T1000 (cell line): ENCODE data around the gene KLF6.

Experiments
- DNase-seq: peaks from one replicate; lab custom pipeline; 2025; ENCODE audit warnings: mixed read lengths; lab: John Stamatoyannopoulos, UW

The KLF6 gene

GRCh38 chr10:3784510-3785250 is at the start of gene KLF6:
TSS of gene KLF6 (minus strand) at chr10:3785209. CDS start at chr10:3785014, 195 bp downstream.
- no peak for DNase-seq

GRCh38 chr10:3834404-3834803 is 49.4 kb upstream of the KLF6 start:
- DNase-seq, result no peak

GRCh38 chr10:3833046-3833445 is 48.0 kb upstream of the KLF6 start:
- no peak for DNase-seq

- no peak for DNase-seq
Measured at GRCh38 chr10:3832022-3832786, 47.2 kb upstream of the KLF6 start.

- no peak for DNase-seq
Measured at GRCh38 chr10:3831608-3832007, 46.6 kb upstream of the KLF6 start.

GRCh38 chr10:3830946-3831345 is 45.9 kb upstream of the KLF6 start:
- no peak for DNase-seq

GRCh38 chr10:3829156-3830050 is 44.4 kb upstream of the KLF6 start:
- DNase-seq, result no peak

GRCh38 chr10:3828404-3829155 is 43.6 kb upstream of the KLF6 start:
- no peak for DNase-seq

- DNase-seq, result no peak
Measured at GRCh38 chr10:3827768-3828403, 42.9 kb upstream of the KLF6 start.

GRCh38 chr10:3827266-3827665 is 42.3 kb upstream of the KLF6 start:
- DNase-seq, result no peak

GRCh38 chr10:3825862-3826351 is 40.9 kb upstream of the KLF6 start:
- no peak for DNase-seq

- DNase-seq, result peak; percentile 38
Measured at GRCh38 chr10:3825244-3825643, 40.2 kb upstream of the KLF6 start.

GRCh38 chr10:3822541-3823330 is 37.7 kb upstream of the KLF6 start:
- no peak for DNase-seq

GRCh38 chr10:3820255-3820654 is 35.2 kb upstream of the KLF6 start:
- no peak for DNase-seq

GRCh38 chr10:3816995-3817394 is 32.0 kb upstream of the KLF6 start:
- DNase-seq, result no peak

GRCh38 chr10:3814838-3815220 is 29.8 kb upstream of the KLF6 start:
- DNase-seq, result no peak

- DNase-seq, result no peak
Measured at GRCh38 chr10:3813986-3814837, 29.2 kb upstream of the KLF6 start.

GRCh38 chr10:3813267-3813666 is 28.3 kb upstream of the KLF6 start:
- no peak for DNase-seq

GRCh38 chr10:3812141-3812540 is 27.1 kb upstream of the KLF6 start:
- no peak for DNase-seq
